KMS-11 (cell line): ENCODE results near the gene CRTAP.
"Not testable (repeated sequence)": the region's sequence is repeated elsewhere in the genome, so short reads cannot be mapped to it uniquely, and the experiment has no call there.

ENCODE experiments used
- H2AFZ ChIP-seq: fragments of 200-600 bp; sonication (generic); 2 replicates; pipeline ENCODE4 v1.6.1; 2016; ENCODE audit warnings: antibody characterized with exemption, mixed run types, low read depth
- H3K27ac ChIP-seq: fragments of 200-600 bp; sonication (generic); 2 replicates; pipeline ENCODE4 v1.6.1; 2016; ENCODE audit warnings: mild to moderate bottlenecking, mixed run types
- H3K27me3 ChIP-seq: fragments of 200-600 bp; sonication (generic); 2 replicates; pipeline ENCODE4 v1.6.1; 2017; ENCODE audit warnings: mild to moderate bottlenecking, low read depth, mixed run types, moderate library complexity; ENCODE audit not compliant: insufficient read depth
- H3K36me3 ChIP-seq: fragments of 200-600 bp; sonication (generic); 2 replicates; pipeline ENCODE4 v1.6.1; 2017; ENCODE audit warnings: mild to moderate bottlenecking, mixed run types; ENCODE audit not compliant: insufficient read depth
- H3K4me1 ChIP-seq: fragments of 200-600 bp; sonication (generic); 2 replicates; pipeline ENCODE4 v1.6.1; 2016; ENCODE audit warnings: mild to moderate bottlenecking, low read depth, mixed run types; ENCODE audit not compliant: poor library complexity, severe bottlenecking
- H3K4me2 ChIP-seq: fragments of 200-600 bp; sonication (generic); 2 replicates; pipeline ENCODE4 v1.7.0; 2016; ENCODE audit warnings: mild to moderate bottlenecking, mixed run types
- H3K4me3 ChIP-seq: fragments of 200-600 bp; sonication (generic); IDR thresholded peaks from 2 replicates; pipeline ENCODE4 v1.6.1; 2017; ENCODE audit warnings: low read depth, low read length, mixed read lengths; ENCODE audit not compliant: insufficient read depth
- H3K79me2 ChIP-seq: fragments of 200-600 bp; sonication (generic); 2 replicates; pipeline ENCODE4 v1.6.1; 2016; ENCODE audit warnings: low read depth, mixed run types; ENCODE audit not compliant: insufficient read depth
- H3K9ac ChIP-seq: fragments of 200-600 bp; sonication (generic); 2 replicates; pipeline ENCODE4 v1.6.1; 2016; ENCODE audit warnings: mild to moderate bottlenecking, mixed run types
- H4K20me1 ChIP-seq: fragments of 200-600 bp; sonication (generic); 2 replicates; pipeline ENCODE4 v1.6.1; 2016; ENCODE audit warnings: mild to moderate bottlenecking, mixed run types; ENCODE audit not compliant: insufficient read depth
- CTCF ChIP-seq: fragments of 200-600 bp; sonication (generic); conservative IDR thresholded peaks from 2 replicates; pipeline ENCODE4 v1.6.1; 2017; ENCODE audit warnings: low read depth, mild to moderate bottlenecking, antibody characterized with exemption, low read length, moderate library complexity, mixed read lengths

CRTAP gene

GRCh38 chr3:33179132-33179531 lies 65.3 kb downstream of the CRTAP start:
- Histone ChIP-seq H4K20me1 (no peaks in the 10 kb centered on the region), H2AFZ (no peak overlapping the region), H3K4me2 (no peak overlapping the region), H3K4me3 (no peak overlapping the region), H3K36me3 (no peaks in the 10 kb centered on the region), H3K27me3 (no peaks in the 10 kb centered on the region), H3K4me1 (no peaks in the 10 kb centered on the region), H3K9ac (no peak overlapping the region), H3K27ac (no peak overlapping the region), H3K79me2 (no peaks in the 10 kb centered on the region)
- no peak for TF ChIP-seq CTCF

- no peaks in the 10 kb centered on the region for H3K4me1 ChIP-seq
- H3K4me3 ChIP-seq, result no peak overlapping the region
- no peak overlapping the region for H3K27ac ChIP-seq
- no peak for TF ChIP-seq CTCF
- no peaks in the 10 kb centered on the region for H4K20me1 ChIP-seq
- H3K79me2 ChIP-seq, result no peaks in the 10 kb centered on the region
- H3K27me3 ChIP-seq, result no peaks in the 10 kb centered on the region
- H3K36me3 ChIP-seq, result no peaks in the 10 kb centered on the region
- H3K4me2 ChIP-seq, result no peak overlapping the region
- H2AFZ ChIP-seq, result no peak overlapping the region
- no peak overlapping the region for H3K9ac ChIP-seq
Observed at GRCh38 chr3:33181229-33181628, 67.4 kb downstream of the CRTAP start.

GRCh38 chr3:33181641-33182040 lies 67.8 kb downstream of the CRTAP start:
- not testable (repeated sequence) for H4K20me1 ChIP-seq, H3K27me3 ChIP-seq, H3K4me2 ChIP-seq, H3K4me3 ChIP-seq, H3K36me3 ChIP-seq, H3K27ac ChIP-seq, H3K9ac ChIP-seq, H3K4me1 ChIP-seq, H3K79me2 ChIP-seq, H2AFZ ChIP-seq

- Histone ChIP-seq H3K36me3 (no peaks in the 10 kb centered on the region), H3K27ac (no peak overlapping the region), H2AFZ (no peak overlapping the region), H3K27me3 (no peaks in the 10 kb centered on the region), H3K4me3 (no peak overlapping the region), H3K9ac (no peak overlapping the region), H3K4me1 (no peaks in the 10 kb centered on the region), H4K20me1 (no peaks in the 10 kb centered on the region), H3K79me2 (no peaks in the 10 kb centered on the region), H3K4me2 (no peak overlapping the region)
- TF ChIP-seq CTCF, result no peak
Observed at GRCh38 chr3:33184863-33185262, 71.0 kb downstream of the CRTAP start.

- no peak for TF ChIP-seq CTCF
- Histone ChIP-seq H3K4me1 (no peaks in the 10 kb centered on the region), H3K27ac (no peak overlapping the region), H3K4me2 (no peak overlapping the region), H3K79me2 (no peaks in the 10 kb centered on the region), H3K9ac (no peak overlapping the region), H3K4me3 (no peak overlapping the region), H3K36me3 (no peaks in the 10 kb centered on the region), H3K27me3 (no peaks in the 10 kb centered on the region), H2AFZ (no peak overlapping the region), H4K20me1 (no peaks in the 10 kb centered on the region)
Observed at GRCh38 chr3:33186524-33187367, 72.9 kb downstream of the CRTAP start.
